ENCODE measurements around the gene ZNF134. TPM values are rescaled to one million over a fixed set of nuclear protein-coding genes. Genes with fewer than 3 reads are reported as not detected.

Gene ZNF134
- total RNA-seq, 1 experiment from 2014 or later: 52.5 TPM

GRCh38 chr19:57613941-57614743, at the start of gene ZNF134 (continued):
- TF ChIP-seq E2F4 (CRISPR knock-in tag; IDR thresholded peaks at IDR 0.05; ENCODE audit: borderline replicate concordance, low read depth): peak; percentile 29; the same call in 1 of the 2 replicates
- no peak for TF ChIP-seq SMAD4 (CRISPR knock-in tag; IDR thresholded peaks at IDR 0.05)
- TF ChIP-seq NR2C2 (CRISPR knock-in tag; IDR thresholded peaks at IDR 0.05): no peak
- peak; percentile 26; the same call in 1 of the 2 replicates for TF ChIP-seq FOXP4 (CRISPR knock-in tag; IDR thresholded peaks at IDR 0.05)
- no peak for TF ChIP-seq CREB1 (CRISPR knock-in tag; IDR thresholded peaks at IDR 0.05)
- peak; percentile 66; the same call in 1 of the 2 replicates for TF ChIP-seq TP53 (CRISPR knock-in tag; IDR thresholded peaks at IDR 0.05)
- no peak for TF ChIP-seq ZBTB43 (CRISPR knock-in tag; IDR thresholded peaks at IDR 0.05)
- peak; percentile 82 for TF ChIP-seq SP1 (CRISPR knock-in tag; conservative IDR thresholded peaks at IDR 0.05)
- 0 out of 2 replicates have a peak, but pooled peaks have one; percentile 5 for TF ChIP-seq ZBTB21 (CRISPR knock-in tag; IDR thresholded peaks at IDR 0.05; ENCODE audit: borderline replicate concordance)
- no peak for TF ChIP-seq ZNF671 (CRISPR knock-in tag; IDR thresholded peaks at IDR 0.05)
- peak; percentile 40; the same call in 1 of the 2 replicates for TF ChIP-seq MAX (CRISPR knock-in tag; IDR thresholded peaks at IDR 0.05)

GRCh38 chr19:57566396-57567265, 47.4 kb upstream of the ZNF134 start:
- Mint-ChIP-seq H3K9me3 (peaks cover 97% of the 10 kb centered on the region), H3K27ac (no peak overlapping the region), H3K36me3 (peaks cover 75% of the 10 kb centered on the region), H3K27me3 (ENCODE audit: low read depth) (peaks cover 63% of the 10 kb centered on the region), H3K4me1 (no peaks in the 10 kb centered on the region), H3K4me3 (no peak overlapping the region)
- ChIA-PET CTCF (no interaction called here), POLR2A (no interaction called here)
- DNase-seq (ENCODE audit: low spot score): no peak
- ATAC-seq: no peak
- no peak for TF ChIP-seq ESRRA (CRISPR knock-in tag; IDR thresholded peaks at IDR 0.05; ENCODE audit: borderline replicate concordance)
- no peak for TF ChIP-seq HMGXB4 (CRISPR knock-in tag; IDR thresholded peaks at IDR 0.05)
- no peak for TF ChIP-seq SMAD3 (CRISPR knock-in tag; IDR thresholded peaks at IDR 0.05; ENCODE audit: borderline replicate concordance)
- TF ChIP-seq FOXP1 (CRISPR knock-in tag; IDR thresholded peaks at IDR 0.05; ENCODE audit: borderline replicate concordance): no peak
